Fibroblast of lung (primary cell): ENCODE measurements around the gene STRAP. TPM values are rescaled to one million over a fixed set of nuclear protein-coding genes. Genes with fewer than 3 reads are reported as not detected.
"Not testable (repeated sequence)": the region's sequence is repeated elsewhere in the genome, so short reads cannot be mapped to it uniquely, and the experiment has no call there.

Source experiments
- DNase-seq, 2 donors: peaks; one replicate each; pipeline versions ENCODE4 v3.0.0 to v3.0.0-alpha.2; 2010; ENCODE audit warnings: low read depth in 2 of 2
- H2AFZ ChIP-seq: 2 replicates; pipeline ENCODE4 v1.5.1; 2012; ENCODE audit warnings: low read length, control low read depth, inconsistent platforms
- H3K27ac ChIP-seq: 2 replicates; pipeline ENCODE4 v1.5.1; 2011; ENCODE audit warnings: low read length, control low read depth; ENCODE audit not compliant: insufficient read depth
- H3K27me3 ChIP-seq: 2 replicates; pipeline ENCODE4 v1.5.1; 2011; ENCODE audit warnings: mild to moderate bottlenecking, low read length; ENCODE audit not compliant: control insufficient read depth, insufficient read depth
- H3K36me3 ChIP-seq: 2 replicates; pipeline ENCODE4 v1.5.1; 2011; ENCODE audit warnings: low read length; ENCODE audit not compliant: control insufficient read depth, insufficient read depth
- H3K4me1 ChIP-seq: 2 replicates; pipeline ENCODE4 v1.5.1; 2011; ENCODE audit warnings: low read length; ENCODE audit not compliant: control insufficient read depth, insufficient read depth; ENCODE audit errors: extremely low read depth
- H3K4me2 ChIP-seq: 2 replicates; pipeline ENCODE4 v1.5.1; 2011; ENCODE audit warnings: low read length, control low read depth; ENCODE audit not compliant: insufficient read depth; ENCODE audit errors: extremely low read depth
- H3K4me3 ChIP-seq, 4 experiments: fragments of 200-600 bp in 1 of 4; sonication (generic) in 1 of 4; replicated peaks in 1 of 4; 2 replicates each; pipeline ENCODE4 v1.5.1; 2011 to 2016; ENCODE audit warnings: low read length in 4 of 4, low read depth in 3 of 4, mild to moderate bottlenecking in 3 of 4, control low read depth in 2 of 4, inconsistent platforms in 1 of 4, mixed read lengths in 1 of 4; ENCODE audit not compliant: insufficient read depth in 1 of 4; ENCODE audit errors: control extremely low read depth in 1 of 4
- H3K79me2 ChIP-seq: 2 replicates; pipeline ENCODE4 v1.5.1; 2012; ENCODE audit warnings: mild to moderate bottlenecking, low read length, inconsistent platforms; ENCODE audit not compliant: control insufficient read depth, insufficient read depth
- H3K9ac ChIP-seq: 2 replicates; pipeline ENCODE4 v1.5.1; 2011; ENCODE audit warnings: mild to moderate bottlenecking, low read length, control low read depth; ENCODE audit not compliant: insufficient read depth
- H3K9me3 ChIP-seq: 2 replicates; pipeline ENCODE4 v1.5.1; 2012; ENCODE audit warnings: low read depth, low read length; ENCODE audit not compliant: control insufficient read depth, insufficient read depth
- H4K20me1 ChIP-seq: 2 replicates; pipeline ENCODE4 v1.5.1; 2011; ENCODE audit warnings: low read length; ENCODE audit not compliant: control insufficient read depth, insufficient read depth; ENCODE audit errors: extremely low read depth
- CTCF ChIP-seq, 2 donors: IDR thresholded peaks in 1 of 2; conservative IDR thresholded peaks in 1 of 2; 1 replicate in 1 of 2; 2 replicates in 1 of 2; pipeline ENCODE4 v1.5.1; 2011 to 2012; ENCODE audit warnings: low read length in 2 of 2, control low read depth in 1 of 2, inconsistent platforms in 1 of 2, low read depth in 1 of 2, mild to moderate bottlenecking in 1 of 2
- EZH2 ChIP-seq: IDR thresholded peaks from 2 replicates; pipeline ENCODE4 v1.5.1; 2012; ENCODE audit warnings: low read length, control low read depth, mild to moderate bottlenecking; ENCODE audit errors: missing control alignments
- polyA plus RNA-seq, 2 donors: library from polyadenylated mRNA; depleted of rRNA in 1 of 2; stranded (reverse) in 1 of 2; unstranded in 1 of 2; fragments of >200 nt; gene quantifications; 2 replicates each; pipeline ENCODE4 v1.2.1, GENCODE V29; 2011 to 2012; ENCODE audit warnings: missing spikeins in 1 of 2
- total RNA-seq: library from RNA; depleted of rRNA; stranded (reverse); fragments of >200 nt; gene quantifications from 2 replicates; pipeline ENCODE4 v1.2.1, GENCODE V29; 2014

The STRAP gene
- total and polyA plus RNA-seq, 2 donors (not counting 1 experiment from before 2014, with no cell fraction given) = 60.1 to 215 TPM

- Histone ChIP-seq H3K27ac (no peak overlapping the region), H3K4me2 (peak overlapping the region; percentile 34), H3K9ac (no peak overlapping the region)
These were observed 28.3 kb downstream of the STRAP start for GRCh38 chr12:15910468-15910863.

GRCh38 chr12:15910864-15911721, 28.9 kb downstream of the STRAP start, which contains the start of gene DERA:
DERA (plus strand) TSS chr12:15911332; CDS start chr12:15911384, 52 bp downstream.
- Histone ChIP-seq H4K20me1 (no peaks in the 10 kb centered on the region), H3K27ac (peak within 1 kb of the TSS; percentile 89), H3K4me2 (peak within 1 kb of the TSS; percentile 93), H3K9ac (peak within 1 kb of the TSS; percentile 90), H2AFZ (peak within 1 kb of the TSS; percentile 67), H3K9me3 (no peaks in the 10 kb centered on the region), H3K79me2 (peaks cover 10% of the 10 kb centered on the region), H3K27me3 (no peaks in the 10 kb centered on the region), H3K36me3 (peaks cover 2% of the 10 kb centered on the region), H3K4me1 (peaks cover 2% of the 10 kb centered on the region), H3K4me3 (peak within 1 kb of the TSS; percentile 69 to 78 (median 72))
- peak; percentile 67 to 74 for DNase-seq
- TF ChIP-seq EZH2 (no peak), CTCF (conservative IDR thresholded peaks at IDR 0.05 in 1 of 2, IDR thresholded peaks at IDR 0.05 in 1 of 2; ENCODE audit: low read depth in 1 of 2, low read length in 2 of 2) (no peak)

More at GRCh38 chr12:15910468-15910863, 28.3 kb downstream of the STRAP start:
- Histone ChIP-seq H4K20me1 (no peaks in the 10 kb centered on the region), H3K27me3 (no peaks in the 10 kb centered on the region), H3K4me3 (peak overlapping the region in 2 of 4 experiments; percentile 63 to 78), H3K36me3 (peaks cover 5% of the 10 kb centered on the region), H3K9me3 (no peaks in the 10 kb centered on the region), H2AFZ (peak overlapping the region; percentile 67), H3K4me1 (peaks cover 2% of the 10 kb centered on the region), H3K79me2 (peaks cover 10% of the 10 kb centered on the region)
- DNase-seq = no peak
- TF ChIP-seq EZH2 (no peak), CTCF (conservative IDR thresholded peaks at IDR 0.05 in 1 of 2, IDR thresholded peaks at IDR 0.05 in 1 of 2; ENCODE audit: low read depth in 1 of 2, low read length in 2 of 2) (no peak)

GRCh38 chr12:15911931-15912330, 29.7 kb downstream of the STRAP start:
- H3K9ac ChIP-seq = peak overlapping the region; percentile 90
- peak overlapping the region; percentile 89 for H3K27ac ChIP-seq
- H4K20me1 ChIP-seq, DNase-seq, H3K9me3 ChIP-seq, H3K27me3 ChIP-seq, H3K4me1 ChIP-seq, H3K36me3 ChIP-seq, H3K79me2 ChIP-seq, H2AFZ ChIP-seq: not testable (repeated sequence)
- peak overlapping the region; percentile 93 for H3K4me2 ChIP-seq
- peak overlapping the region; percentile 69 to 78 (median 72) for H3K4me3 ChIP-seq

GRCh38 chr12:15914131-15914530, 31.9 kb downstream of the STRAP start:
- H3K4me3 ChIP-seq, H4K20me1 ChIP-seq, H3K4me1 ChIP-seq, DNase-seq, H3K9me3 ChIP-seq, H3K79me2 ChIP-seq, H3K27me3 ChIP-seq, H3K4me2 ChIP-seq, H2AFZ ChIP-seq, H3K36me3 ChIP-seq, H3K27ac ChIP-seq, H3K9ac ChIP-seq: not testable (repeated sequence)
